ENCODE results near the gene UBE2H. TPM values are rescaled to one million over a fixed set of nuclear protein-coding genes. Genes with fewer than 3 reads are reported as not detected.

Gene UBE2H
- total RNA-seq, 1 experiment from 2014 or later = 115 TPM

DNA sequence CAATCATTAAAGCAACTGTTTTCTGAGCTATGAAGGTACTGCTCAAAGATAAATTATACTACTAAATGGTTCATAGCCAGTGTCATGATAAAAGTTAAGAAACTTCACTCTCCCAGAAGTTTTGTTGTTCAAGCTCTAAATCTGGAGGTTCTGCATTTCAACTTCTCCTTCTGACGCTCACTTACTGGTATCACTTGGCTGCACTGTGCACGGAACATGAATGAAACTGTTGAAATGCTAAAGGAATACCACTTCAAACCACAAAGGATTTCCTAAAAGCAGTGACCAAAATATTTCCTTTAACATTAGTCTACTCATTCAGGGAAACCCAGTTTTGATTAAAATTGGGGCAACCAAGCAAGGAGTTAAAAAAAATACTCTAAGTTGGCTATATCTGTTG, 93.6 kb downstream of the UBE2H start:
- H3K27me3 Mint-ChIP-seq (ENCODE audit: unreplicated experiment) = no peaks in the 10 kb centered on the region
- H3K4me1 Mint-ChIP-seq (ENCODE audit: low read depth, unreplicated experiment) = peaks cover 43% of the 10 kb centered on the region
- peaks cover 12% of the 10 kb centered on the region for H3K36me3 Mint-ChIP-seq (ENCODE audit: insufficient read depth, unreplicated experiment)
- no peak overlapping the region for H3K27ac Mint-ChIP-seq (ENCODE audit: unreplicated experiment)
- no TSS peak for BruUV-seq (replicated peaks)
- TF ChIP-seq, protein P1, sequence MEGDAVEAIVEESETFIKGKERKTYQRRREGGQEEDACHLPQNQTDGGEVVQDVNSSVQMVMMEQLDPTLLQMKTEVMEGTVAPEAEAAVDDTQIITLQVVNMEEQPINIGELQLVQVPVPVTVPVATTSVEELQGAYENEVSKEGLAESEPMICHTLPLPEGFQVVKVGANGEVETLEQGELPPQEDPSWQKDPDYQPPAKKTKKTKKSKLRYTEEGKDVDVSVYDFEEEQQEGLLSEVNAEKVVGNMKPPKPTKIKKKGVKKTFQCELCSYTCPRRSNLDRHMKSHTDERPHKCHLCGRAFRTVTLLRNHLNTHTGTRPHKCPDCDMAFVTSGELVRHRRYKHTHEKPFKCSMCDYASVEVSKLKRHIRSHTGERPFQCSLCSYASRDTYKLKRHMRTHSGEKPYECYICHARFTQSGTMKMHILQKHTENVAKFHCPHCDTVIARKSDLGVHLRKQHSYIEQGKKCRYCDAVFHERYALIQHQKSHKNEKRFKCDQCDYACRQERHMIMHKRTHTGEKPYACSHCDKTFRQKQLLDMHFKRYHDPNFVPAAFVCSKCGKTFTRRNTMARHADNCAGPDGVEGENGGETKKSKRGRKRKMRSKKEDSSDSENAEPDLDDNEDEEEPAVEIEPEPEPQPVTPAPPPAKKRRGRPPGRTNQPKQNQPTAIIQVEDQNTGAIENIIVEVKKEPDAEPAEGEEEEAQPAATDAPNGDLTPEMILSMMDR (IDR thresholded peaks at IDR 0.05; ENCODE audit: unreplicated experiment) = no peak
- CTCF ChIA-PET = no interaction called here
- H3K9me3 Mint-ChIP-seq (ENCODE audit: low read depth, unreplicated experiment) = no peaks in the 10 kb centered on the region
- no peak overlapping the region for H3K4me3 Mint-ChIP-seq (ENCODE audit: low read depth, unreplicated experiment)
- intact Hi-C loops (cut with micrococcal nuclease; ENCODE audit: unreplicated experiment) = no loop called here
- DNase-seq = no peak

DNA sequence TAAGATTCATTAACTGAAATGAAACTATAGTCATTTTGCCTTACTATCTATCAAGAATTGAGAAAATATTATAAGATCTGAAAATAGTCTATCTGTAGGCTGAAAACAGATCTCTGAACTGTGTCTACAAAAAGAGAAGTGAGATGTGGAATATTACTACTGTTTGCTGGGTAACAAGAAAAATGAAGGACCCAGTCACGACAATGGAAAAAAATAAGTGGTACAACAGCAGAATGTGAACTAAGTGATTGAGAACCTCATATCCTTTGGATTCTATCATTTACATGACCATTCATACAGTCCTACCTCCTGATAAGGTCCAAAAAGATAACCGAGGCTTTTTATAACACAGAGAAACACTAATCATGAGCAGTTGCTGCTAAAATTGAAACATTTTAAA, 94.3 kb downstream of the UBE2H start:
- Mint-ChIP-seq H3K27me3 (ENCODE audit: unreplicated experiment) (no peaks in the 10 kb centered on the region), H3K4me1 (ENCODE audit: low read depth, unreplicated experiment) (peaks cover 50% of the 10 kb centered on the region), H3K9me3 (ENCODE audit: low read depth, unreplicated experiment) (no peaks in the 10 kb centered on the region), H3K4me3 (ENCODE audit: low read depth, unreplicated experiment) (no peak overlapping the region), H3K27ac (ENCODE audit: unreplicated experiment) (no peak overlapping the region), H3K36me3 (ENCODE audit: insufficient read depth, unreplicated experiment) (peaks cover 12% of the 10 kb centered on the region)
- DNase-seq = no peak
- intact Hi-C loops (cut with micrococcal nuclease; ENCODE audit: unreplicated experiment) = no loop called here
- BruUV-seq (replicated peaks) = no TSS peak
- TF ChIP-seq, protein P1 (IDR thresholded peaks at IDR 0.05; ENCODE audit: unreplicated experiment) = no peak
- CTCF ChIA-PET = no interaction called here

- Mint-ChIP-seq H3K4me1 (ENCODE audit: low read depth, unreplicated experiment) (peaks cover 55% of the 10 kb centered on the region), H3K27ac (ENCODE audit: unreplicated experiment) (no peak overlapping the region), H3K27me3 (ENCODE audit: unreplicated experiment) (no peaks in the 10 kb centered on the region), H3K4me3 (ENCODE audit: low read depth, unreplicated experiment) (no peak overlapping the region), H3K36me3 (ENCODE audit: insufficient read depth, unreplicated experiment) (peaks cover 15% of the 10 kb centered on the region), H3K9me3 (ENCODE audit: low read depth, unreplicated experiment) (no peaks in the 10 kb centered on the region)
- BruUV-seq (replicated peaks) = no TSS peak
- TF ChIP-seq, protein P1 (IDR thresholded peaks at IDR 0.05; ENCODE audit: unreplicated experiment) = no peak
- no peak for DNase-seq
- intact Hi-C loops (cut with micrococcal nuclease; ENCODE audit: unreplicated experiment) = no loop called here
- CTCF ChIA-PET = no interaction called here
Measured at GRCh38 chr7:129857313-129857712, 95.4 kb downstream of the UBE2H start.

DNA sequence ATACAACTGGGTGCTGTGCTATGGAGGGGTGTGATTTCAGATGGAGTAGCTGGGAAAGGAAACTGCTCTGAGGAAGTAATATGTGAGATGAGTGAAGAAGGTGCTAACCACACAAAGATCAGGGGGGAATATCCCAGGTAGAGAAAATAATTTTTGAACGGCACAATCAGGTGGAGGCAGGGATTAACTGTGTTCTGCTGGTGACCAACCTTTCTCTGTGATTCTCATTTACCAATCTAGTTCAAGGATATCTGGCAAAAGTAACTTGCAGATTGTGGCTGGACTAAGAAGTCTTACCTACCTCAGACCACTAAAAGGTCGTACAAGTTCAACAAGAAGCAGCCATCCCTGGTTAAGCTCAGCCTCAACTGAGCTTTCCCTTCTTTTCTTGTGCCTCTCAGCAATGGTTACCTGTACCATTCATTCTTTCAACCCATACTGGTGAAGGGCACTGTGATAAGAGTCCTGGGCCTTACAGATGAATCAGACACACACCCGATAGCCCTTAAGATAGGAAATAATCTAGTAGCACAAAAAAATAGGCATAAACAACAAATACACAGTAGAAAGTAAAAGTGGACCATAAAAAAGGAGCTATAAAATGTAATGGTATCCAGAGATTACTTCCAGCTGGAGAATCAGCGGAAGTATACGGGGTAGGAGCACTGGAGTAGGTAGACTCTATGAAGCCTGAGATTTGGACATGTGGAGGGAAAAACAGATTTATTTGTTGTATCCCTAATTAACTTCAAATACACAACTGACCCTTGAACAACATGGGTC, 96.6 kb downstream of the UBE2H start:
- CTCF ChIA-PET = interaction anchor here (0.6 kb wide), 1 partner anchor 235 kb away, joined by 5 read pairs; no protein-coding TSS in a partner anchor
- H3K4me1 Mint-ChIP-seq (ENCODE audit: low read depth, unreplicated experiment) = peaks cover 62% of the 10 kb centered on the region
- H3K27ac Mint-ChIP-seq (ENCODE audit: unreplicated experiment) = no peak overlapping the region
- H3K36me3 Mint-ChIP-seq (ENCODE audit: insufficient read depth, unreplicated experiment) = peaks cover 10% of the 10 kb centered on the region
- intact Hi-C loops (cut with micrococcal nuclease; ENCODE audit: unreplicated experiment) = no loop called here
- no peaks in the 10 kb centered on the region for H3K27me3 Mint-ChIP-seq (ENCODE audit: unreplicated experiment)
- H3K4me3 Mint-ChIP-seq (ENCODE audit: low read depth, unreplicated experiment) = no peak overlapping the region
- H3K9me3 Mint-ChIP-seq (ENCODE audit: low read depth, unreplicated experiment) = no peaks in the 10 kb centered on the region
- BruUV-seq (replicated peaks) = no TSS peak
- no peak for DNase-seq
- TF ChIP-seq, protein P1 (IDR thresholded peaks at IDR 0.05; ENCODE audit: unreplicated experiment) = no peak
